Skeletal muscle tissue (tissue), 4 donors: ENCODE data around the gene KCP. TPM values are rescaled to one million over a fixed set of nuclear protein-coding genes. Genes with fewer than 3 reads are reported as not detected.

ENCODE experiments used
- H3K27ac ChIP-seq: one replicate; pipeline ENCODE4 v1.7.0; 2013; ENCODE audit warnings: mild to moderate bottlenecking, low read depth, low read length, inconsistent platforms
- H3K27me3 ChIP-seq, 3 donors: one replicate each; pipeline ENCODE4 v1.7.0; 2013; ENCODE audit warnings: low read length in 3 of 3; ENCODE audit not compliant: control insufficient read depth in 3 of 3, insufficient read depth in 3 of 3
- H3K36me3 ChIP-seq, 3 donors: one replicate each; pipeline ENCODE4 v1.7.0; 2013; ENCODE audit warnings: low read length in 3 of 3; ENCODE audit not compliant: control insufficient read depth in 3 of 3, insufficient read depth in 3 of 3
- H3K4me1 ChIP-seq, 3 donors: one replicate each; pipeline ENCODE4 v1.7.0; 2013; ENCODE audit warnings: low read length in 3 of 3, mild to moderate bottlenecking in 3 of 3; ENCODE audit not compliant: control insufficient read depth in 3 of 3, insufficient read depth in 3 of 3
- H3K4me3 ChIP-seq, 3 donors: one replicate each; pipeline ENCODE4 v1.7.0; 2013; ENCODE audit warnings: low read length in 3 of 3
- H3K9ac ChIP-seq, 3 donors: one replicate each; pipeline ENCODE4 v1.7.0; 2013; ENCODE audit warnings: low read length in 3 of 3, mild to moderate bottlenecking in 3 of 3, moderate library complexity in 2 of 3, low read depth in 1 of 3
- H3K9me3 ChIP-seq, 3 donors: one replicate each; pipeline ENCODE4 v1.7.0; 2013; ENCODE audit warnings: low read length in 3 of 3; ENCODE audit not compliant: control insufficient read depth in 3 of 3
- total RNA-seq: library from RNA; depleted of rRNA; stranded (reverse); fragments of >200 nt; gene quantifications from one replicate; pipeline ENCODE4 v1.2.3, GENCODE V29; 2014
- donor health status: Osteomylitis.

KCP gene
- total RNA-seq, 1 donor from 2014 or later, result under 0.01 TPM

- H3K36me3 ChIP-seq, result no peaks in the 10 kb centered on the region
- H3K27ac ChIP-seq, result no peak overlapping the region
- H3K27me3 ChIP-seq, result peaks cover 9 to 16% (median 16%) of the 10 kb centered on the region in 3 donors
- H3K9ac ChIP-seq, result no peak overlapping the region
- no peaks in the 10 kb centered on the region for H3K4me1 ChIP-seq
- H3K9me3 ChIP-seq, result no peaks in the 10 kb centered on the region
- H3K4me3 ChIP-seq, result no peak overlapping the region
Observed at GRCh38 chr7:128893251-128894100, 17.0 kb downstream of the KCP start.

GRCh38 chr7:128892521-128893250 lies 17.8 kb downstream of the KCP start:
- H3K27me3 ChIP-seq, result peaks cover 9 to 20% (median 16%) of the 10 kb centered on the region in 3 donors
- H3K4me1 ChIP-seq, result no peaks in the 10 kb centered on the region
- H3K9me3 ChIP-seq, result no peaks in the 10 kb centered on the region
- H3K27ac ChIP-seq, result no peak overlapping the region
- H3K9ac ChIP-seq, result no peak overlapping the region
- no peak overlapping the region for H3K4me3 ChIP-seq
- no peaks in the 10 kb centered on the region for H3K36me3 ChIP-seq

GRCh38 chr7:128891942-128892269 lies 18.6 kb downstream of the KCP start:
- H3K27me3 ChIP-seq, result peaks cover 9 to 22% (median 21%) of the 10 kb centered on the region in 3 donors
- H3K36me3 ChIP-seq, result no peaks in the 10 kb centered on the region

GRCh38 chr7:128891110-128891941 lies 19.2 kb downstream of the KCP start:
- Histone ChIP-seq H3K27ac (no peak overlapping the region), H3K4me1 (no peaks in the 10 kb centered on the region), H3K36me3 (no peaks in the 10 kb centered on the region), H3K9me3 (no peaks in the 10 kb centered on the region), H3K4me3 (peak overlapping the region in 1 of 3 donors; percentile 22), H3K27me3 (peaks cover 9 to 23% (median 22%) of the 10 kb centered on the region in 3 donors), H3K9ac (no peak overlapping the region)

More at GRCh38 chr7:128891942-128892269, 18.6 kb downstream of the KCP start:
- Histone ChIP-seq H3K27ac (no peak overlapping the region), H3K4me3 (no peak overlapping the region), H3K4me1 (no peaks in the 10 kb centered on the region), H3K9ac (no peak overlapping the region), H3K9me3 (no peaks in the 10 kb centered on the region)

- no peak overlapping the region for H3K27ac ChIP-seq
- no peaks in the 10 kb centered on the region for H3K36me3 ChIP-seq
- H3K4me3 ChIP-seq, result peak overlapping the region in 1 of 3 donors; percentile 22
- H3K4me1 ChIP-seq, result no peaks in the 10 kb centered on the region
- no peak overlapping the region for H3K9ac ChIP-seq
- H3K27me3 ChIP-seq, result peaks cover 9 to 24% (median 23%) of the 10 kb centered on the region in 3 donors
- H3K9me3 ChIP-seq, result no peaks in the 10 kb centered on the region
Observed at GRCh38 chr7:128890306-128891109, 20.0 kb downstream of the KCP start.

- H3K27me3 ChIP-seq, result peaks cover 9 to 32% (median 27%) of the 10 kb centered on the region in 3 donors
Observed at GRCh38 chr7:128889121-128889520, 21.4 kb downstream of the KCP start.

GRCh38 chr7:128888756-128889095 lies 21.8 kb downstream of the KCP start:
- Histone ChIP-seq H3K27me3 (peaks cover 9 to 32% (median 27%) of the 10 kb centered on the region in 3 donors), H3K4me1 (no peaks in the 10 kb centered on the region), H3K4me3 (no peak overlapping the region), H3K27ac (no peak overlapping the region), H3K36me3 (no peaks in the 10 kb centered on the region), H3K9ac (no peak overlapping the region), H3K9me3 (no peaks in the 10 kb centered on the region)

More at GRCh38 chr7:128889121-128889520, 21.4 kb downstream of the KCP start:
- H3K36me3 ChIP-seq, result no peaks in the 10 kb centered on the region
- H3K27ac ChIP-seq, result no peak overlapping the region
- no peaks in the 10 kb centered on the region for H3K4me1 ChIP-seq
- H3K4me3 ChIP-seq, result no peak overlapping the region
- H3K9ac ChIP-seq, result no peak overlapping the region
- H3K9me3 ChIP-seq, result no peaks in the 10 kb centered on the region

GRCh38 chr7:128888039-128888755 lies 22.3 kb downstream of the KCP start:
- no peak overlapping the region for H3K4me3 ChIP-seq
- H3K27me3 ChIP-seq, result peaks cover 9 to 32% (median 27%) of the 10 kb centered on the region in 3 donors
- H3K4me1 ChIP-seq, result no peaks in the 10 kb centered on the region
- no peaks in the 10 kb centered on the region for H3K9me3 ChIP-seq
- no peak overlapping the region for H3K9ac ChIP-seq
- H3K36me3 ChIP-seq, result no peaks in the 10 kb centered on the region
- H3K27ac ChIP-seq, result no peak overlapping the region
